ENCODE data around the gene CAV1.

DNA sequence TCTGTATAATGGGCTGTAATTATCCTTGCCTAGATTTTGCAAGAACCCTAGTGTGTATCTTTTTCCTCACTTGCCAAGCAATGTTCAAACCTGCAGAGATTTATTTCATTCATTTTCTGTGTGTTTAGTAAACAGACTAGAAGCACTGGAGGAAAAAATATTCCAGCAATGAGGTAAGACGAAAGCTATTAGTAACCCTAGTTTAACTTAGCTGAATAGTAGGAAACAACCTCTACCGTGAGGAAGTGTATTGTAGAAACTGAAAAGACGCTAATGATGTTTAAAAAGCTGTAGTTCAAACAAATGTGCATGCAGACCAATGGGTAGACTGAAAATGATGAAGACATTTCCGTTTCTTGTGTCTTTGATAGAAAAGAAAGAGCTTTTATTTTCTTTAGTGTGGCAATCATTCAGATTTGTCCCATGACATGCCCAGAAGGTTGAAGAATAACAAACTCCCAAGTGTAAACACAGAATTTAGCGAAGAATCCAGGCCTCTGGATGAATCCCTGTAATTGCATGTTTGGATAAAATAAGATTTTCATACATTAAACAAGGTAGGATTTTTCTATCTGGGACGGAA lies 20.7 kb downstream of the CAV1 start:
- TF ChIP-seq, protein P1, sequence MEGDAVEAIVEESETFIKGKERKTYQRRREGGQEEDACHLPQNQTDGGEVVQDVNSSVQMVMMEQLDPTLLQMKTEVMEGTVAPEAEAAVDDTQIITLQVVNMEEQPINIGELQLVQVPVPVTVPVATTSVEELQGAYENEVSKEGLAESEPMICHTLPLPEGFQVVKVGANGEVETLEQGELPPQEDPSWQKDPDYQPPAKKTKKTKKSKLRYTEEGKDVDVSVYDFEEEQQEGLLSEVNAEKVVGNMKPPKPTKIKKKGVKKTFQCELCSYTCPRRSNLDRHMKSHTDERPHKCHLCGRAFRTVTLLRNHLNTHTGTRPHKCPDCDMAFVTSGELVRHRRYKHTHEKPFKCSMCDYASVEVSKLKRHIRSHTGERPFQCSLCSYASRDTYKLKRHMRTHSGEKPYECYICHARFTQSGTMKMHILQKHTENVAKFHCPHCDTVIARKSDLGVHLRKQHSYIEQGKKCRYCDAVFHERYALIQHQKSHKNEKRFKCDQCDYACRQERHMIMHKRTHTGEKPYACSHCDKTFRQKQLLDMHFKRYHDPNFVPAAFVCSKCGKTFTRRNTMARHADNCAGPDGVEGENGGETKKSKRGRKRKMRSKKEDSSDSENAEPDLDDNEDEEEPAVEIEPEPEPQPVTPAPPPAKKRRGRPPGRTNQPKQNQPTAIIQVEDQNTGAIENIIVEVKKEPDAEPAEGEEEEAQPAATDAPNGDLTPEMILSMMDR (IDR thresholded peaks at IDR 0.05; ENCODE audit: low read depth, low read length): no peak
- TF ChIP-seq POLR2A (IDR thresholded peaks at IDR 0.05; ENCODE audit: extremely low read depth, insufficient read length): no peak
- no peak for TF ChIP-seq MYC (IDR thresholded peaks at IDR 0.05; ENCODE audit: low read depth, low read length)
- TF ChIP-seq, protein P2, sequence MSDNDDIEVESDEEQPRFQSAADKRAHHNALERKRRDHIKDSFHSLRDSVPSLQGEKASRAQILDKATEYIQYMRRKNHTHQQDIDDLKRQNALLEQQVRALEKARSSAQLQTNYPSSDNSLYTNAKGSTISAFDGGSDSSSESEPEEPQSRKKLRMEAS (IDR thresholded peaks at IDR 0.05; ENCODE audit: low read depth, low read length): no peak
